Lower leg skin (tissue), 3 donors: ENCODE data around the gene WWOX.

ENCODE experiments used
- POLR2A ChIP-seq, 2 donors: fragments of 450-650 bp; IDR thresholded peaks; one replicate each; pipeline ENCODE4 v1.6.1; 2016 to 2017; ENCODE audit warnings: antibody characterized with exemption in 2 of 2, mild to moderate bottlenecking in 1 of 2, moderate library complexity in 1 of 2
- TF ChIP-seq, protein P1 (sequence below), 3 donors: fragments of 450-650 bp; IDR thresholded peaks; one replicate each; pipeline ENCODE4 v1.5.1; 2016; ENCODE audit warnings: antibody characterized with exemption in 3 of 3, mild to moderate bottlenecking in 3 of 3, moderate library complexity in 2 of 3

DNA sequence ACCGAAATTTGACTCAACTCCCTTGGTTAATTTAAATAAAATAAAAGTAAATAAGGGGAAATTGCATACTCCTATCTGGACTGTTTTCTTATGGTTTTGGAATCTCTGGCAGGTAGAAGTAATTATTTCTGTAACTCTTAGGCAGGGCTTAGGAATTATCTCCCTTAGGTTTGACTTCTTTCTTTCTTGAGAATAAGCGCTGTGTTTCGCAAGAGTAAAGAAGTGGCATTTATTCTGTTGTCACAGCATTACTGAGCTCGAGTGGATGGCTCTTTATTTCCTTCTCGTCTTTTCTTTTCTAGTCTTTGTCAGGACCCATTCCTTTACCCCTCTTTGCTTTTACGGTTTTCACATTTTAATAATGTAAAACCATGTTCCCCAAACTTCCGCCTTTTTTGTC is 633.2 kb downstream of the WWOX start:
- TF ChIP-seq, protein P1, sequence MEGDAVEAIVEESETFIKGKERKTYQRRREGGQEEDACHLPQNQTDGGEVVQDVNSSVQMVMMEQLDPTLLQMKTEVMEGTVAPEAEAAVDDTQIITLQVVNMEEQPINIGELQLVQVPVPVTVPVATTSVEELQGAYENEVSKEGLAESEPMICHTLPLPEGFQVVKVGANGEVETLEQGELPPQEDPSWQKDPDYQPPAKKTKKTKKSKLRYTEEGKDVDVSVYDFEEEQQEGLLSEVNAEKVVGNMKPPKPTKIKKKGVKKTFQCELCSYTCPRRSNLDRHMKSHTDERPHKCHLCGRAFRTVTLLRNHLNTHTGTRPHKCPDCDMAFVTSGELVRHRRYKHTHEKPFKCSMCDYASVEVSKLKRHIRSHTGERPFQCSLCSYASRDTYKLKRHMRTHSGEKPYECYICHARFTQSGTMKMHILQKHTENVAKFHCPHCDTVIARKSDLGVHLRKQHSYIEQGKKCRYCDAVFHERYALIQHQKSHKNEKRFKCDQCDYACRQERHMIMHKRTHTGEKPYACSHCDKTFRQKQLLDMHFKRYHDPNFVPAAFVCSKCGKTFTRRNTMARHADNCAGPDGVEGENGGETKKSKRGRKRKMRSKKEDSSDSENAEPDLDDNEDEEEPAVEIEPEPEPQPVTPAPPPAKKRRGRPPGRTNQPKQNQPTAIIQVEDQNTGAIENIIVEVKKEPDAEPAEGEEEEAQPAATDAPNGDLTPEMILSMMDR (IDR thresholded peaks at IDR 0.05), result no peak
- TF ChIP-seq POLR2A (IDR thresholded peaks at IDR 0.05), result no peak
